ES-I3 (cell line): ENCODE data around the gene RBMS1.
A peak's percentile ranks its signal among the peaks of the same experiment; 100 is the strongest.

ENCODE experiments used
- H3K36me3 ChIP-seq: 2 replicates; pipeline ENCODE4 v1.6.1; 2013; ENCODE audit warnings: mild to moderate bottlenecking, low read length, control low read depth, moderate library complexity; ENCODE audit not compliant: insufficient read depth
- H3K4me1 ChIP-seq: 2 replicates; pipeline ENCODE4 v1.6.1; 2013; ENCODE audit warnings: mild to moderate bottlenecking, control low read depth, low read length; ENCODE audit not compliant: insufficient read depth
- H3K9ac ChIP-seq: 2 replicates; pipeline ENCODE4 v1.6.1; 2013; ENCODE audit warnings: low read depth, mild to moderate bottlenecking, low read length, moderate library complexity
- H3K9me3 ChIP-seq: 2 replicates; pipeline ENCODE4 v1.6.1; 2013; ENCODE audit warnings: mild to moderate bottlenecking, low read length, moderate library complexity; ENCODE audit not compliant: control insufficient read depth, insufficient read depth

RBMS1 gene

DNA sequence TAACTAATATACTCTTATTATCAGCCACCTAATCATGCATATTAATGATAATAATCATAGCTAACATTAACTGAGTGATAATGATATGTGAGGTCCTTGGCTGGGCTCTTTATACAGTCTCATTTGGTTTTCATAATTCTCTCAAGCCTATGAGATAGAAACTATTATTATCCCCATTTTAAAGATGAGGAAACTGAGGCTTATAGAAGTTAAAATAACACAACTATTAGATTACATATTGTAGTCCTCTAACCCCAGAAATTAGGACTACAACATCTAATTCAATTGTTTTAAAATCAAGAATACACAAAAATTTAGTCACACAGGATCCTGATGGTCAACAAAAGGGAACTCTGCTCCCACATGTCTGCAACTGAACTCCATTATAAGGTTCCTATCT is 209.9 kb downstream of the RBMS1 start:
- Histone ChIP-seq H3K36me3 (peaks cover 4% of the 10 kb centered on the region; the same call in 1 of the 2 replicates), H3K9ac (no peak overlapping the region), H3K4me1 (no peaks in the 10 kb centered on the region), H3K9me3 (no peaks in the 10 kb centered on the region)

DNA sequence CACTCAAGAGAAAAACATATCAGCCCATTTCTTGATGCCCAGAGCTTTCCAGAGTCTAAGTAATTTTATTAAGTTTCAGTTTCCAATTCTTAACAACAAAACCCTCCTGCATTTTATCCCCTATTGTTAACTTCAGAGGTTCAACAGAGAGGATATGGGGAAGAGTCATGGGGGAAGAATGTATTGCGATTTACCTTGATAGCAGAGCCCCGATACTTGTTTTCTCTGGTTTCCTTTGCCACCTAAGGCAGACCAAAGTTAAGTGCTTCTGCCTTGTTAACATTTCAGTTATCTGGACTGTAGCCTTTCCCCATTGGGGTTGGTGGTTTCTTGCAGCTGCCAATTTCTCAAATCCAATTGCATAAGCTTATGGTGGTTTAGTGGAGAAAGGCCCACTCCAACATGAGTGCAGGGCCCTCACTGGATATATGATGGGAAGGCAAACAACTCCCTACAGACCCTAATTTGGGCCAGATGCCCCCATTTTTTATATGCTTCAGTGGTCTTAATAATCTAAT is 211.5 kb downstream of the RBMS1 start:
- Histone ChIP-seq H3K9ac (no peak overlapping the region), H3K9me3 (no peaks in the 10 kb centered on the region), H3K4me1 (no peaks in the 10 kb centered on the region), H3K36me3 (peaks cover 9% of the 10 kb centered on the region; the same call in 1 of the 2 replicates)

DNA sequence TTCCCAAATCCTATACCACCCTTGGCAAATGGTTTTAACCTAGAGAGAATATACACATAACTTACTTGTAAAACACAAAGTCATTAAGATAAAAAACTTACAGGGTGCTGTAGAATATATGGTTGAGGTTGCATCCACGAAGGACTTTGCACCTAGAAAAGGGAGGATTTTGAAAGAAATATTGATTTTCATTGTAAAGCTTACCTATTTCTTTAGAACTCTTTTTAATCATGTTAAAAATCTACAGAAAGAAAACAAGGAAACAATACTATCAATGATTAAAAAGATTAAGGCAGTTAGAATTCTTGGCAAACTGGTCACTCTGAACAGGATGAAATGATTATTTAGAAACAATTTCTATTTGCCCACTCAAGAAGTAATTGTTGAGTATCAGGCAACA is 212.4 kb downstream of the RBMS1 start:
- peaks cover 12% of the 10 kb centered on the region; the same call in 1 of the 2 replicates for H3K36me3 ChIP-seq
- H3K4me1 ChIP-seq, result no peaks in the 10 kb centered on the region
- no peak overlapping the region for H3K9ac ChIP-seq
- H3K9me3 ChIP-seq, result no peaks in the 10 kb centered on the region

DNA sequence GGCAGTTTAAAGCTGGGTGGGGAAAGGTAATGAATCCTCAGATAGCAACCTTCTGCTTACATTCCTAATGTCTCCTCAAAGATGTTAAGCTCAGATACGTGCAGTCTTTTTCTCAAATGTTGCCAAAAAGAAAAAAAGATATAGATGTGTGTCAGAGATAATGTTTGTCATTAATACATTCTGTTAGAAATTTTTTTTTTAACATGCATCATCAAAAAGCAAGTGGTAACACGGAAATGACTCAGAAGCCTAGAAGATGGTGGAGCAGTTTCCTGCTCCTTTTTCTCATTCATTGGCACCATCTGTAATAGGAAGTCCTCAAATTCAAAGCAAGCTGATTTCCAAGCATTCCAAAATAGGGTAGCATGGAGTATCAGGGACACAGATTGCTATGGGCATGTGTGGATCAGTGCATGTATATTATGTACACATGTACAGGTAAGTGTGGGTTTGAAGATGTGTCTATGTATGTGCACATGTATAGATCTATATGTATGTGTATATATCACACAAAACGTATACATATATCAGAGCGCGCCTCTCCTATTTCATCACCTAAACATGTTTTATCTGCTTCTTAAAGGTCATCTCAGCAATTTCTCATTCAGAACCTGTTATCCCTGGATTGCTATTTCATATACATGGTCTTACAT is 213.7 kb downstream of the RBMS1 start:
- peaks cover 12% of the 10 kb centered on the region; the same call in 1 of the 2 replicates for H3K36me3 ChIP-seq
- H3K9ac ChIP-seq, result no peak overlapping the region
- no peaks in the 10 kb centered on the region for H3K9me3 ChIP-seq
- no peaks in the 10 kb centered on the region for H3K4me1 ChIP-seq

DNA sequence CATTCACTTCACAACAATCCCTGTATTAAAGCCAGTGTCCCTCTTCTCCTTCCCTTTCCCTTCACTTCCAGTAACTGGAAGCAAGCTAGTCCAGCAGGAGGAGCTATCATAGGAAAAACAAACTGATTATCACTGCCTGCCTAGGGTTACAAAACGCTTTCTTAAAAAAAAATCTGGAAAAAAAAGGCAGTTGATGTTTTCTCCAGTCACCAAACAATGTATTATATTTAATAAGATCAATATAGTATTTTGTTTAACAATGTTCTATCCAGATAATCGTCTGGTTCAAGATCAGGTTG is 214.8 kb downstream of the RBMS1 start:
- Histone ChIP-seq H3K36me3 (peaks cover 8% of the 10 kb centered on the region; the same call in 1 of the 2 replicates), H3K9ac (no peak overlapping the region), H3K4me1 (no peaks in the 10 kb centered on the region), H3K9me3 (no peaks in the 10 kb centered on the region)

DNA sequence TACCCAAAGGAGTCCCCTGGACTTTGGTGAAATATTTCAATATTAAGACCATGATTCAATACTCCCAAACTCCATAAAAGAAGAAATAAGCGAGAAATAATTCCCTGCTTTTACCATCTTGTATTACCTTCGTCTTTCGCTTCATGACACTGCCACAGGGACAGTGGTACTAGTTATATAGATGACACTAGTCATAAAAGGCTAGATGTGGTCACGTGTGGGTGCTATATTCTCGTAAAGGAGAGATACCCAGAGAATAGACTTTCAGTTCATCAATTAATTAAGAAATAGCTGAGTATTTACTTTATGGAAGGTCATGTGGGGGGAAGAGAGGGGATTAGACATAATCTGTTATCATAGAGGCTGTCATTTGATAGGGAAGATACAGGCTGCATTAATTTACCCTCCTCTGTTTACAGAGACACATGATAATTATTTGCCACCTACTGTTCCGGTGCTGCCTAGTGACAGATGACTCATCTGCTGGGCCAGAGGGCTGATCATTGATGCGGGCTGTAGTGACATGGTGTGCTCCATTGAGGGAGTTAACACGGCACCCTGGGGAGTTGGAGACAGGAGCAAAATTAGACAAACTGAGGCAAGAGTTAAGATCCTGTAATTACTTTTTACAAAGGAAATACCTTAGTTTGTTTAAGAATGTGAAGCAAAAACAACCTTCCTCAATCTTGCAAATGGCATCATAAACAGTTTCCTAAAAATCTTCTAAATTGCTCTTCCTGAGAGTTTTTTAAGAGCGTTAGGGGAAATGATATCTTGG is 215.3 kb downstream of the RBMS1 start:
- H3K9me3 ChIP-seq, result no peaks in the 10 kb centered on the region

DNA sequence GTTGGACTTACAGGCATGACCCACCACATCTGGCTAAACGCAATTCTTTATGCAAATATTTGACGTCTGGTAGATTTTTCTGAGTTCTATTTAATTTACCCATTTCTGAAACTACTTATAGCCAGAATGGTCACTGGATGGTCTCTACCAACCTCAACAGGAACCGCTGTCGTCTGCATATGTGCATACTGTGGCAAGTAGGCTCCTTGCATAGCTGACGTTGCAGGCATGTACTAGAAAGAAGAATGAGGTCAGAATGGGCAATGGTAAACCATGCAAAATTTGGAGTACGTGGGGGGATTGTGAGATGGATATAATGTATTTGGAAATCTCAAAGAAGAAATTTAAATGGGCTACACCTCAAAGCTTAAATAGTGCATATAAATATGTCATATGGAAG is 216.5 kb downstream of the RBMS1 start:
- Histone ChIP-seq H3K9ac (no peak overlapping the region), H3K36me3 (peaks cover 8% of the 10 kb centered on the region; the same call in 1 of the 2 replicates), H3K4me1 (no peaks in the 10 kb centered on the region), H3K9me3 (no peaks in the 10 kb centered on the region)

More for the DNA sequence above, 215.3 kb downstream of the RBMS1 start:
- Histone ChIP-seq H3K4me1 (no peaks in the 10 kb centered on the region), H3K36me3 (peaks cover 8% of the 10 kb centered on the region; the same call in 1 of the 2 replicates), H3K9ac (no peak overlapping the region)

DNA sequence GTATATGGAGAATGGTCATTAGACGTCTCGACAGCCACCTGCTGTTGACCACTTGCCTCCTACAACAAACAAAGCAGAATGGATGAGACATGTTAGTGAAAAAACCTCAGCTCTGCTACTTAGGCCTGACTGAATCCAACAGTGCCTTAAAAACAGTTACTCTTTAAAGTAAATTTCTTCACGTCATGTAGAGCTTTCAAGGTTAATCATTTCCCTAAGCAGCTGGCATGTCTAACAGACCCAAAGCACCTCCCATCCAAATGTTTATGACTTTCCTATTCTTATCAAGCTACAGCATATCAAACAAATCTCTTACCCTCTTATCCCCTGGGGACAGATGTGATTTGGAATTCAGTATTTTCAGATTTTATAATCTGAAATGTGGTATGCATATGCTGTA is 218.0 kb downstream of the RBMS1 start:
- peaks cover 8% of the 10 kb centered on the region; the same call in 1 of the 2 replicates for H3K36me3 ChIP-seq
- no peaks in the 10 kb centered on the region for H3K4me1 ChIP-seq
- H3K9me3 ChIP-seq, result no peaks in the 10 kb centered on the region
- H3K9ac ChIP-seq, result no peak overlapping the region

DNA sequence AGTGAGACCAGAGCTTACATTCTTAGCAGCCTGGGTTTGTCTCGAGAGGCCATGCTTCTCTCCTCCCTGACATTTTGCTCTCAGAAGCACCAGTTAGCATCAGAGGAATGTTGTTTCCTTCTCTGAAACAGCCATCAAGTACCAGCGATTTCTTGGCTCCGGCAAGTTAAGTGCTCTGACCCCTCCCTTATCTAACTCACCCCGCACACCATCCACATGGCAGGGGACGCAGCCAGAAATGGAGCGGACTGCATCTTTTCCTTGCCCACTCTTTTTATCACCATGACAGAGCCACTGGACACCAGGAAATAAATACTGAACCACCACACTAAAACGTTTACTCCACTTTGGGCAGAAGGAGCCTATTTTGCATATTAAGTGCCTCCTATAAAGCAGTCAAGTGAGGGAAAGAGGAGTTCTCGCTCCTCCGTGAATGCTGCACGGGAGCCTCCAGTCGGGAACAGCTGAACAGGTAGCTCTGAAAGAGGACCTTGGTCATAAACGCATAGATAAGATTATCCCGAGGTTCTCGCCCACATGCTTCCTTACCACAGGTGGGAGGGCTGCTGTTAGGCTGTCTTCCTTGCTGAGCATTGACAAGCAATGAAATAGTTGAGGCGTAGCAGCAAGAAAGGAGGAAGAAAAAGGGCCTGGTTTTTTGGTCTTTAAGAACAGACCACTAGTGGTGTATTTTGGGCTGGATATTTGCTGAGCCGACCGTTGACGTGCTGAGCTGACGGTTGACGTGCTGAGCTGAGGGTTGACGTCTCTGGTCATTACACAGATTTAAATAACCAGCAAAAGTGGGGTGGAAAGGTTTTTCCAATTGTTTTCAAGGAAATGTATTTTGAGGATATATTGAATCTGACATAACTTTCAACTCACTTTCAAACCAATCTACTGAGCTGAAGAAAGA is 222.2 kb downstream of the RBMS1 start:
- H3K9ac ChIP-seq, result peak overlapping the region; percentile 61; the same call in 1 of the 2 replicates
- no peaks in the 10 kb centered on the region for H3K36me3 ChIP-seq
- no peaks in the 10 kb centered on the region for H3K9me3 ChIP-seq
- no peaks in the 10 kb centered on the region for H3K4me1 ChIP-seq

DNA sequence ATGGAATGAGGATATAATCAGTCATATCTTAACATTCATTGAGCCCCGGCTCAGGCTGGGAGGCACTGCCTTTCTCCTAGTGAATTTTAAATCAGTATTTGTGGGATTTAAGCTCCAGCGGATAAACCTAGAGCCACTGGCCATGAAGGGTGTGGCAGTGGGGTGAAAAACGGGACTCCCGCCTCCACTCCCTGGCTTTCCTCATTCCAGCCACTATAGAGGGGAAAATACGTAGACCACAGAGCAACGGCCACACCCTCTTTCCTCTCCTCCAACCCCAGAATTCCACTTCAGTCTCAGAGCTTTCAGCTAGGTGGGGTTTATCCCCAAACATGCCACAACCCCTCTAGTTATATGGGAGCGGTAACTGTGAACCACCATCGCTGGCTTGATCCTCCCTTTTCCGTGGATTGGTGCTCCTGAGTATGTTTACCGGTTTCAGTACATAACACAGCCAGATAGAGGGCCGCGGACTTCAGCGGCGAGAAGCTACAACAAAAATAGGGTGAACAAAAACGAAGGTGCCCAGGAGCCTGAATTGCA is 223.0 kb downstream of the RBMS1 start:
- H3K9ac ChIP-seq, result peak overlapping the region; percentile 61; the same call in 1 of the 2 replicates
- H3K9me3 ChIP-seq, result no peaks in the 10 kb centered on the region
- H3K36me3 ChIP-seq, result no peaks in the 10 kb centered on the region
- no peaks in the 10 kb centered on the region for H3K4me1 ChIP-seq

DNA sequence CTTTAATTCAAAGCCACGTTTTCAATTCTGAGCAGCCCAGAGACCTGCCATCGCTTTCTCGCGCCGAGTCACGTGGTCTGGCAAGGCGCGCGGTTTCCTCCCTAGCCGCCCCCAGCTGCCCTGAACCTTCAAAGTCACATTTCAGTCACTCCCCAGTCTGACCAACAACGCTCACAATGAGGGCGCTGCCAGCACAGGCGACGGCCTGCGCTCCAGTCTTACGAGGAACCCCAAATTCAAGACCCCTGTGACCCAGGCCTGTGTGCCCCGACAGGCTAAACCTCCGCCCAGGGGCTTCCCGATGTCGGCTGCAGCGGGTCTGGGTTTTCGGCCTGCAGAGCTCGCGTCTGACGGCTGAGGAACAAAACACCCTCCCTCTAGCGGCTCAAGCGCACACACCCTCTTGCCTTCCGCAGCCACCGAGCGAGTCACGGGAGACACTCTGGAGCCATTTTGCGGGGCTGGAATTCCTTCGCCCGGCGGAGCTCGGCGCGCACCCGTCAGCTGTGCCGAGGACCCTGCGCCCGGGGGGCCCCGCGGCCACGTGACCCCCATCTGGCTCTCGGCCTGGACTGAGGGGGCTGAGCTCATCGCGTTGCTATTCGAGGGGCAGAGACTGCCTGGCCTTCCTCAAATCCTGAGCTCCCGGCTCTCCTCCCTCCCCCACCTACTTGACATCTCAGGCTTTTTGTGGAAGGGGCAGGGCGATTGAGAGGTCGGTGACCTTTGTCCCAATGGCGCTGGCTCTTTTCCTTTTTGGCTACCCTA is 223.6 kb downstream of the RBMS1 start:
- H3K4me1 ChIP-seq, result no peaks in the 10 kb centered on the region
- no peaks in the 10 kb centered on the region for H3K9me3 ChIP-seq
- no peaks in the 10 kb centered on the region for H3K36me3 ChIP-seq
- H3K9ac ChIP-seq, result peak overlapping the region; percentile 61

DNA sequence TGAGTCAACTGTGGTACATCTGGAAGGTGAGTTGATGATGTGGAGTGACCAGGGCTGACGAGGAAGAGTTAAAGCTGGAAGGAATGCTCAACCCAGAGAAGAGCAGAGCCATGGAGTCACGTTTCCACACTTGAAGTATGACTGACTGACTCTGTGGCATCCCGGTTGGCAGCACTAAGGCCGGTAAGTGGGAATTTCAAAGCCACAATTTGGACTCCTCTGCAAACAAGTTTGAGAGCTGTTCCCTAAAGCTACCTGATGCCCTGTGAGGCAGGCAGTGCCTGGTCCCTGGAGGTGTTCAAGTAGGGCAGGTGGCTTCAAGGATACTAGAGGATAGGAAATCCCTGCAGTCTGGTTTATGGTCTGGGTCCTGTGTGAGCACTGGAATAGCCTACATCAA is 224.2 kb downstream of the RBMS1 start:
- no peaks in the 10 kb centered on the region for H3K36me3 ChIP-seq
- peak overlapping the region; percentile 61 for H3K9ac ChIP-seq
- no peaks in the 10 kb centered on the region for H3K9me3 ChIP-seq
- H3K4me1 ChIP-seq, result no peaks in the 10 kb centered on the region

DNA sequence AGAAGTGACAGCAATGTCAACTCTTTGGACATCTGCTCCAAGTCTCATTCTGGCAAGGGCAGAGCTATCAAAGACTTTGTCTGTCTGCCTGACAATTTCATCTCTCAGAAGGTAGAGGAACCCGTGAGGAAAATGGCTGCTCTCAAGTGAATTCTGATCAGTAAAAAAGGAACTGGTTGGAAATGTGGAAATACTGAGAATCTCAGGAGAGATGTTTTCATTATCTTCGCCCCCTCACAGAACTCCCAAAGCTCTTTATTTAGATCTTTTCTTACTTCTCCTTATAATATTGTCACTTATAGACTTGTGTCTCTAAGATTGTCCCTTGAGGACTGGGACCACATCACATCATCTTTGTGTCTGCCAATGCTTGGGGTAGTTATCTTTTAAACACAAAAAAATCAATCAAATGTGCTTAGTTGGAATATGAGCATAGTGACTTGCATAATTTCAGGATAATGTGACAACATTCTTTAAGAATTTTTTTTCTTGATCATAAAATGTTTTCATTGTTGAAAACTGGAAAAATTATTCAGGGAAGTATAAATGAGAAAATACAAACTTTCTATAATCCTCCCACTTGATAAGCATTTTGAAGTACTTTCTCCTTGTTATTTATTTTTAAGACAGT is 225.3 kb downstream of the RBMS1 start:
- no peaks in the 10 kb centered on the region for H3K36me3 ChIP-seq
- no peaks in the 10 kb centered on the region for H3K4me1 ChIP-seq
- H3K9ac ChIP-seq, result no peak overlapping the region
- no peaks in the 10 kb centered on the region for H3K9me3 ChIP-seq
